GM18870 (cell line): ENCODE measurements around the gene BCAT1.

Source experiments
- ATAC-seq: cut with Tn5 transposase; IDR thresholded peaks from one replicate; pipeline ENCODE4 v1.9.1; 2021; ENCODE audit warnings: moderate library complexity; ENCODE audit not compliant: unreplicated experiment

Gene BCAT1

DNA sequence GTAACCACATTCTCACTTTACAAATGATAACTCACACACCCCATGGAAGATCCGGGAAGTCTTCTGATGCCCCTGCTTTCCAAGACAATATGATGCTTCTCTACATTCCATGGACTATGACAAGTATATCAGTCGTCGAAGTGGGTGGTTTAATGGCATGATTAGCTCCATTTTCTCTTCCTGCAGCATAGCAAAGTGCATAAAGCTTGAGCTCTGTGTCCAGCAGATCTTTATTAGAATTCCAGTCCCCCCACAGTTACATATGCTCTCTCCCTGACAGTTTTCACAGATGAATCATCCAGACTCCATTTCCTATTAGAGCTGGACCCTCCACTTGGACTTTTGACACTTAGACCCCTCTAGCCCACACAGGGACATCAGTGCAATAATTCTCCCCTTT lies 174.9 kb downstream of the BCAT1 start:
- no peak for ATAC-seq

DNA sequence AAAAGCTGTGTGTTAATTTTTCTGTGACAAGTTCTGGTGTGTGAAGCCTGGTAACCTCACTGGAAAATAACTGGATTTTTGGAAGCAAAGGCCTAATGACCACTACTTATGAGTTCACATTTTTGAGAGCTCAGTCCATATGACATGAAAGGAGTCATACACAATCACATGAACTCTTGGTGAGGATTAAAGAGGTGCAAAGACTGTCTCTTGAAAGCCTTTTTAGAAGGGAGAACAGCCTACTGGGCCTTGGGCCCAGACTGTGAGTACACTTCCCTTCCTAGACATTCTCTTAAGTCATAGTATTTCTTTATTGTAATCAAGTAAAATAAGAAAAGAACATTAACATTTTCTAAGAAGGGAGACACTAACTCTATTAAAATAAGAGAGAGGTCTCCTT lies 176.1 kb downstream of the BCAT1 start:
- ATAC-seq: no peak

DNA sequence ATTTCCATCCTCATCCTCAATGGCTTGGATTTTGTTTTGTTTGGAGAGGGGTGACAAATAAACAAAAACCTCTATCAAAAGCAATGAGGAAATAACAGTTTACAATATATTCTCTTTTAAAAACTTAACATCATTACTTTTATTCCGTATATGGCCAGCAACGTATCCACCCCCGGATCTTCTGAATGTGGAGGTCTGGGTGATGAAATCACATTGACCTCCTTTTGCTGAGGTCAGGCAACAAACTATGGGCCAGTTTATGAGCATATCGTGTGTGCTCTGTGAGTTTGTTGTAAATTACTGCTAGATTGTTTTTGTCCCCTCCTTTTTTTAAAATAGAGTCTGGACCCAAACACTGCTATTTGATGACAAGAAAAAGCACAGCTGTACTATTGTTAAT lies 178.1 kb downstream of the BCAT1 start:
- ATAC-seq: no peak

GRCh38 chr12:24770334-24770733 lies 178.6 kb downstream of the BCAT1 start:
- ATAC-seq: no peak

GRCh38 chr12:24769682-24770081 lies 179.2 kb downstream of the BCAT1 start:
- ATAC-seq: no peak

- no peak for ATAC-seq
Measured at GRCh38 chr12:24768415-24768814, 180.5 kb downstream of the BCAT1 start.

DNA sequence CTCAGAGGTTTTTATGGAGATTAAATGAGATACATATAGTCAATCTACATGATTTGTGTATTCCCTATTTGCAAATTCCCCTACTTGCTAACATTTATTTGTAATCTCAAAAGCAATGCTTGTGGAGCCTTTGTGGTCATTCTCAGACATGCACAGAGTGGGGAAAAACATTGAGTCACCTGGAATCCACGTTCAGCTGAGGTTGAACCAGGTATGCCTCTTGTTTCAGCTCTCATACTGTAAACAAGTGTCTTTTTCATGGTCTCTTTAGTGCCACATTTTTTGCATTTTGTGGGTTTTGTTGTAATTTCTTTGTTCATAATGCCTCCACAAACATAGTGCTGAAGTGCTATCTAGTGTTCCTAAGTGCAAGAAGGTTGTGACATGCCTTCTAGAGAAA lies 181.9 kb downstream of the BCAT1 start:
- no peak for ATAC-seq

GRCh38 chr12:24764712-24765111 lies 184.2 kb downstream of the BCAT1 start:
- no peak for ATAC-seq

GRCh38 chr12:24760606-24761378 lies 188.1 kb downstream of the BCAT1 start:
- no peak for ATAC-seq

DNA sequence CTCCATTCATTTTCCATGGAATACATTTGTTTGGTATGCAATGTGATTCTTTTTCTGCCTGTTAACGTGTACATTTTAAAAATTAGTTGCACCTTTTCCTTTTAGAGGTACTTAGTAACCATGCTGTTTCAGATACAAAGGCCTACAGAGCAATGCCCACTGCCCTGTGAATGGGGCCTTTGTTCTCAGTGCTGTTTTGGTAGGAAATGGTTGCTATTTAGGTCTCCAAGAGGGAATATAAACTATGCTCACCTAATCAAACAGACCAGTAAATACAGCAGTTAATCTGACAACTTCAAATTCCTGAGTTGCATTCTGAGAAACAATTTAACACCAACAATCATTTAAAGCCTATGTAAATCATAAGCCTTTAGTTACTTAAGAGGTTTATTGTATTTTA lies 188.7 kb downstream of the BCAT1 start:
- no peak for ATAC-seq
